CD4-positive, alpha-beta T cell treated with Interferon alpha-2 for 1 hour (primary cell): ENCODE measurements around the gene ENSA.

Experiments
- DNase-seq, 2 donors: peaks; one replicate each; pipeline ENCODE4 v3.0.0-alpha.2; 2020 to 2022

ENSA gene

GRCh38 chr1:150579945-150580642 is 49.3 kb downstream of the ENSA start:
- no peak for DNase-seq

GRCh38 chr1:150579110-150579944 is 50.1 kb downstream of the ENSA start, which contains the start of gene MCL1:
Gene MCL1 (minus strand): TSS chr1:150579610. CDS start chr1:150579530, 80 bp downstream.
- DNase-seq: peak; percentile 95 to 96

GRCh38 chr1:150578272-150579109 is 50.9 kb downstream of the ENSA start:
- peak; percentile 39 to 62 for DNase-seq

GRCh38 chr1:150577557-150578271 is 51.7 kb downstream of the ENSA start:
- peak; percentile 17 to 65 for DNase-seq

GRCh38 chr1:150576794-150577556 is 52.4 kb downstream of the ENSA start:
- peak; percentile 12 to 51 for DNase-seq

GRCh38 chr1:150576367-150576711 is 53.1 kb downstream of the ENSA start:
- peak in 1 of 2 donors; percentile 15 for DNase-seq

GRCh38 chr1:150575518-150576366 is 53.7 kb downstream of the ENSA start:
- DNase-seq: peak in 1 of 2 donors; percentile 43

GRCh38 chr1:150575072-150575489 is 54.3 kb downstream of the ENSA start:
- peak in 1 of 2 donors; percentile 29 for DNase-seq

- DNase-seq: peak in 1 of 2 donors; percentile 50
Observed at GRCh38 chr1:150574260-150575071, 54.9 kb downstream of the ENSA start.

GRCh38 chr1:150573648-150574071 is 55.8 kb downstream of the ENSA start:
- DNase-seq: peak in 1 of 2 donors; percentile 47

- peak in 1 of 2 donors; percentile 47 for DNase-seq
Observed at GRCh38 chr1:150572918-150573647, 56.3 kb downstream of the ENSA start.
